Uterus (tissue), 2 donors: ENCODE data around the gene TRA2A.
"Not testable (repeated sequence)": the region's sequence is repeated elsewhere in the genome, so short reads cannot be mapped to it uniquely, and the experiment has no call there.

Experiments
- POLR2A ChIP-seq, 2 donors: fragments of 450-650 bp; IDR thresholded peaks; one replicate each; pipeline ENCODE4 v1.6.1; 2016; ENCODE audit warnings: antibody characterized with exemption in 2 of 2, mild to moderate bottlenecking in 1 of 2, moderate library complexity in 1 of 2
- TF ChIP-seq, protein P1 (sequence below), 4 experiments: fragments of 200-600 bp in 2 of 4; fragments of 450-650 bp in 2 of 4; sonication (generic) in 2 of 4; IDR thresholded peaks; one replicate each; pipeline ENCODE4 v1.5.1; 2016 to 2019; ENCODE audit warnings: antibody characterized with exemption in 4 of 4, mild to moderate bottlenecking in 2 of 4, moderate library complexity in 1 of 4

DNA sequence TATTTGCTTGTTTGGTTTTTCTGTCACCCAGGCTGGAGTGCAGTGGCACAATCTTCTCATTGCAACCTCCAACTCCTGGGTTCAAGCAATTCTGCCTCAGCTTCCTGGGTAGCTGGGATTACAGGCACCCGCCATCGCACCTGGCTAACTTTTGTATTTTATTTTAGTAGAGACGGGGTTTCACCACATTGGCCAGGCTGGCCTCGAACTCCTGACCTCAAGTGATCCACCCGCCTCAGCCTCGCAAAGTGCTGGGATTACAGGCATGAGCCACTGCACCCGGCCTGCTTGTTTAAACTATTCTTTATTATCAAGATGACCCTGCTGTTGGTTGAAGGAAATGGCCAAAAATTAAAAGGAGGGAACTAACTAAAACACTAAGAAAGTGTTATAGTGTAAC, 6.2 kb downstream of the TRA2A start:
- TF ChIP-seq POLR2A (IDR thresholded peaks at IDR 0.05), result not testable (repeated sequence)
- TF ChIP-seq, protein P1, sequence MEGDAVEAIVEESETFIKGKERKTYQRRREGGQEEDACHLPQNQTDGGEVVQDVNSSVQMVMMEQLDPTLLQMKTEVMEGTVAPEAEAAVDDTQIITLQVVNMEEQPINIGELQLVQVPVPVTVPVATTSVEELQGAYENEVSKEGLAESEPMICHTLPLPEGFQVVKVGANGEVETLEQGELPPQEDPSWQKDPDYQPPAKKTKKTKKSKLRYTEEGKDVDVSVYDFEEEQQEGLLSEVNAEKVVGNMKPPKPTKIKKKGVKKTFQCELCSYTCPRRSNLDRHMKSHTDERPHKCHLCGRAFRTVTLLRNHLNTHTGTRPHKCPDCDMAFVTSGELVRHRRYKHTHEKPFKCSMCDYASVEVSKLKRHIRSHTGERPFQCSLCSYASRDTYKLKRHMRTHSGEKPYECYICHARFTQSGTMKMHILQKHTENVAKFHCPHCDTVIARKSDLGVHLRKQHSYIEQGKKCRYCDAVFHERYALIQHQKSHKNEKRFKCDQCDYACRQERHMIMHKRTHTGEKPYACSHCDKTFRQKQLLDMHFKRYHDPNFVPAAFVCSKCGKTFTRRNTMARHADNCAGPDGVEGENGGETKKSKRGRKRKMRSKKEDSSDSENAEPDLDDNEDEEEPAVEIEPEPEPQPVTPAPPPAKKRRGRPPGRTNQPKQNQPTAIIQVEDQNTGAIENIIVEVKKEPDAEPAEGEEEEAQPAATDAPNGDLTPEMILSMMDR (IDR thresholded peaks at IDR 0.05), result not testable (repeated sequence)
